ENCODE measurements around the gene KDM4C.
A peak's percentile ranks its signal among the peaks of the same experiment; 100 is the strongest.
"Not testable (repeated sequence)": the region's sequence is repeated elsewhere in the genome, so short reads cannot be mapped to it uniquely, and the experiment has no call there.

KDM4C gene

DNA sequence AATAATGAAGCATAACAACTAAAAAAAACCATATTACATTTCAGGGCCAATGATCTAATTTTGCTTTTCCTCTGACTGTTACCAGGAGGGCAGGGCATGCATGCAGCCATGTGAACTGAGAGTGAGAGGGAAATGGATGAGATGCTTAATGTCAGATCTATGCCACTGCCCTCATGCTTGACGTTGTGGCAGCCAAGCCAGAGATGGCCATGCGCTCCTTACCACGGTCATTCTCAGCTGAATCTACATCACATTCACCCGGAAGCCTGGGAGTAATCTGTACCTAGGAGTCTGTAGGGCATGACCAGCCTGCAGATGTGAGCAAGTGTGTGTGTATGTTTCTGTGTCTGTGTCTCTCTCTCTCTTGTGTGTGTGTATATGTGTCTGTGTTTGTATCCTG, 183.7 kb downstream of the KDM4C start:
- no peak for DNase-seq

DNA sequence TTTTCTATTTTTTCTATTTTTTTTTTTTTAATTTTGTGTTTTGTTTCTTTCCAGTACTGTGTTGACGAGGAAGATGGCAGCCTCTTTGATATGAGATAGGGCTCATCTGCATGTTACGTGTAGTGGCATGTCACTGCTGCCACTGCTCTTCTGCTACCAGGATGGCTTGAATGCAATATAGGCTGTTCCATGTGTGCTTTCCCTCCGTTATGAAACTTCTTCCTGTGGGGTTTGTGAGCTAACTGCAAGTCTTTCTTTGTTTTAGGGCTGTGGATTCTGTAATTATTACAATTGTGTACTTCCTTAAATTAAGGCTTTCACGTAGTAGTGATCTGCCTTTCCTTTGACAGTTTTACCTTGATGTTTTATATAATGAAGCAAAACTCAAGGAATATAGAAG, 184.6 kb downstream of the KDM4C start:
- no peak for DNase-seq

DNA sequence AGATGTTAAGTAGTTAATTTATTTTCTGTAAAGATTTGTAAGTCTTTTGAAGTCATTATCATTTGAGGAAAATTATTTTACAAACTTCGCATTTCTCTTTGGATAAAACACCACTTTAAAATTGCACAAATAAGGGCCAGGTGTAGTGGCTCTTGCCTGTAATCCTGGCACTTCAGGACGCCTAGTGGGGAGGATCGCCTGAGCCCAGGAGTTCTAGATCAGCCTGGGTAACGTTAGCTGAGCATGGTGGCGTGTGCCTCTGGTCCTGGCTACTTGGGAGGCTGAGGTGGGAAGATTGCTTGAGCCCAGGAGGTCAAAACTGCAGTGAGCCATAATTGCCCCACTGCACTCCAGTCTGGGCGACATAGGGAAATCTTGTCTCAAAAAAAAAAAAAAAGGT, 185.5 kb downstream of the KDM4C start:
- DNase-seq, result no peak

DNA sequence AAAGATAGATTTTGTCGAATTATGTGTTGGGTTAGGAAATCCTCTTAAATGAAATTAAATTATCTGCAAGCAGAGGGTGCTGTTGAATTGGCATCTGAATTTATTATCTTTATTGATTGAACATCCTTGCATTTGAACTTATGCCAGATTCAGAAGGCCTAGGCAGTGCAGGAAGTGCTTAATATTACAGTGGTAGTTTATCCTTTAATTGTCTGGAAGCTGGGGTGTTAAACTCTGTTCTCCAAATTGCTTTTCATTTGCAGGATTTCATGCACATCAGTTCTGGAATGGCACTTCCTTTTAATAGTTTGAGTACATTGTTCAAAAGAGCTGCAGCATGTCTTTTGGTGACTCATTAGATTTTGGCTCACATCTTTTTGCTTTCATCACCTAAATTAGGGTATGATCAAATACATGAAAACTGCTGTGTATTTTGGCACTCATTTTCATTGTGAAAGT, 186.3 kb downstream of the KDM4C start:
- peak; percentile 80 to 90 for DNase-seq

DNA sequence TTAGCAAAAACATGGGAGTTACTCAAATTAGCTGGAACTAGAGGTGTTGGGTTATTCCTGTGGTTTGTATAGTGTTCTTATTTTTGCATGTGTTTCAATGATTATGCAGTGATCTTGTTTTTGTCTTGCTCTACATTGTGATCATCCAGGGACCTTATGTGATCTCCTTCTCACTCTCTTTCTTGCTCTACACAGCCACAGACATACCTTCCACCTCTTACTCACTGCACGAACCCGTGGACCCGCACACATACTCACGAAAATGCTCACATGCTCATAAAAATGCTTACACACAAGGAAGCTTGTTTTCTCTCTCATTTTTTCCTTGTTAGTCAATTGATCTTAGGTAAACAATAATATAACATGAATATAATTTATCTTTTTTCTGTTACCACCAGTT, 187.1 kb downstream of the KDM4C start:
- no peak for DNase-seq

DNA sequence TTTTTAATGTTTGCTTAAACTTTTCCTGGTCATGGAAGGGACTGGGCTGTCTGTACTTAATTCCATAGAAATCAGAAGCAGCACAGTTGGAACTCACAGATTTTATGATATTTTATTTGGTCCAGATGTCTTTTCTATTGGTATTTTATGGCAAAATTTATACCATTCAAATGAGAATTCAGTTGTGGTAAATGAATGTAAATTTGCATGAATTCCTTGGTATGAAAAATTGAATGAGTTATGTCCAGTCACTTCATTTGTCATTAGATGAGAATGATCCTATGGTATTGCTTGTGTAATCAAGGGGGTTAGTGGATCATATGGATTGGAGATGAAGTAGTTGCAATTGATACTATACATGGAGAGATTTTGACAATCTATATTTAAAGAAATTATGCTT, 188.0 kb downstream of the KDM4C start:
- no peak for DNase-seq

DNA sequence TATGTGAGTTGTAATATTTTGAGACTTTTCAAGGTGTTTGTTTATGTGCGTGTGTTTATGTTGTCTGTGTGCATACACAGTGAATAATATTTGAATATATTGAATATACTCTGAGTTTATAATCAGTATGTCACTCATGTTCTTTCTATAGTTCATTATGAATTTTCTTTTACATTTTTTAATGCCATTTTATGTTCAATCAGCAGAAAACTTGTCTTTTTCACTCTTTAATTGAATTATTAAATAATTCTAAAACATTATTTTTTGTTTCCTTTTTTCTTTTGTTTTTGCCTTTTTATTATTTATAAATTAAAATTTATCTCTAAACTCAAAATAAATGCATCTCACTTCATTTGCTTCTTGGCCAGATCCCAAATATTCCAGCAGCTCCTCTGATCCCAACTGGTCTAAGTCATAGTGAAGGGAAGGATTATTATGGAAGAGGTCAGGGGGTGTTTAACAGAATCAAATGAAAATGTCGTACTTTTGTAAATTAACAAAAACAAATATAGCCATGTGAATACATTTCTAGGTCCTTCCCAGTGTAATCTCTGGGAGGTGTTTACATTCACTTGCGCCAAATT, 188.9 kb downstream of the KDM4C start:
- peak in 1 of 2 experiments; percentile 27 for DNase-seq

DNA sequence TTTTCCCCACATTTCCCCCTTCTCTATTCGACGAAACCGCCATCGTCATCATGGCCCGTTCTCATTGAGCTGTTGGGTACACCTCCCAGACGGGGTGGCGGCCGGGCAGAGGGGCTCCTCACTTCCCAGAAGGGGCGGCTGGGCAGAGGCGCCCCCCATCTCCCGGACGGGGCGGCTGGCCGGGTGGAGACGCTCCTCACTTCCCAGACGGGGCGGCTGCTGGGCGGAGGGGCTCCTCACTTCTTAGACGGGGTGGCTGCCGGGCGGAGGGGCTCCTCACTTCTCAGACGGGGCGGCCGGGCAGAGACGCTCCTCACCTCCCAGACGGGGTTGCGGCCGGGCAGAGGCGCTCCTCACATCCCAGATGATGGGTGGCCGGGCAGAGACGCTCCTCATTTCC, 191.1 kb downstream of the KDM4C start:
- DNase-seq, result not testable (repeated sequence)

DNA sequence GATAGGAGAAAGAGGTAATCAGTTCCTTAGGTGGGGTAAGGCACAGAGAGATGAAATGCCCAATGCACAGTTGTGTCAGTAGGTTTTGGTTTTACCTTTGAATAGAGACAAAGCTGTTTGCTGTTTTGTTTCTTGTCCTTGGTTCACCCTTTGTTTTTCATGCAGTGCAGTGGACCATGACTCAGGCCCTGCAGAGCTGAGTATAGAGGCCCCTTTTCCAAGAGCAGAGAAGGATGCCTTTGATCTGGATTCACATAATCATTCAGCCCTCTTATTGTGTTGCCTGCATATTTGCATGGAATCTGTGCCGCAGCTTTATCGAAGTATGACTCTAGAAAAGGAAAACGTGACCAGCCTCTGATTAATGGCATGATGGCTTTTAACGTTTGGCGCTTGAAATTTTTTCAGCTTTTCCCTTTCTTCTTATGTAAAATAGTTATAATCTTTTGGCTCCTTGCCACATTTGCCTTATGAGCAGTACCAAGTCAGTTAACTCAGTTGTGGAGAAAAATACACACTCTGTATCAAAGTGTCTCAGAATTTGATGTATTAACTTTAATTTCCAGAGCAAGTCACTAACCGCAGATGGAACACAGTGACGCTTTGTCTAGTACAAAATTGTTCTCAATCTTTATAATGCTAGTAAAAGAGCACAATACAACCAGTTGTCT, 197.6 kb downstream of the KDM4C start:
- no peak for DNase-seq

DNA sequence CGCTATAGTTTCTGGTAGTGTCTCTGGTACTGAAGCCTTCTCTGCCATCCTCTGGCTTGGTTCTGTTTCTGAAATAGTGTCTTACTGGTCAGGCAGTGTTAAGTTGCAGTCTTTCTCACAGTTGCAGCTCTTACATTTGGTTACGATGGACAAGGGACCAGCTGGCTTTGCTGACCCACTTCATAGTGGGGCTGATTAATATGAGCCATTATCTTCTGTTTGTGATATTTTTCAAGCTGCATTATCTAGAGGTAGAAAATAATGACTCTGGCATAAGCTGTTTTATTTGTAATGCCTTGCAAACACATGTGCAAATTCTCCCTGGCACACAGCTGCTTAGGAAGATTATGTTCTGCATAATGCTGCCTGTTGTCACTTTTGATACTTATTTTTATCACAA, 199.1 kb downstream of the KDM4C start:
- no peak for DNase-seq

DNA sequence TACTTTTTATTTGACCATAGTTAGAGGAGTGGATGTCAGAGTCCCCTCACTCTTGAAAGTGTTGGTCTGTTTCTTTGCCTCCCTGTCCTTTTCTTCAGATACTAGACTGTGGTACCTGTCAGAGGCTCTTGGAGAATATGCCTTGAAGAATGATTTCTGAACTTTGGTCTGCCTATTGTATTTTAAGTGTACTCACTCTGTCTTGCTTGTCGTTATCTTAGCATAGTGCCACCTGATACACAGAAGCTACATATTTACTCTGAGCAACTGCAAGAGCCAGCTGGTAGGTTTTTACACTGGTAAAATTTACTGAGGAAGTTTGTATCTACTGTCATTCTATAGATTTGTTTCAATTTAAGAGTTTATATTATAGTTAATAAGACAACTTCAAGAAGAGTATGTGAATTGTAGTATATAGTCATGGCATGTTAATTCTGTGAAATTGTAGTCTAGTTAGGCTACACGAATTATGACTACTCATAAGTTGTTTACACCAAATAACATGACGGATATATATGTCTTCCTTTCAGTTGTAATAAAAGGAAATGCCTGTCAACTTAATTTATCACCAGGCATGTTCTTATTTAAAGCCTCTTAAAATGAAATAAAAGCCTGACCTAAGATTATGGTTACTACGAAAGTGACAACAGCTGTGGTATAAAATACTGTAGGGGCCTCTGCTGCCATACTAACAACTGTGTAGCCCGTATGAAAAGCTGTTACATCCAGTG, 201.7 kb downstream of the KDM4C start:
- no peak for DNase-seq

DNA sequence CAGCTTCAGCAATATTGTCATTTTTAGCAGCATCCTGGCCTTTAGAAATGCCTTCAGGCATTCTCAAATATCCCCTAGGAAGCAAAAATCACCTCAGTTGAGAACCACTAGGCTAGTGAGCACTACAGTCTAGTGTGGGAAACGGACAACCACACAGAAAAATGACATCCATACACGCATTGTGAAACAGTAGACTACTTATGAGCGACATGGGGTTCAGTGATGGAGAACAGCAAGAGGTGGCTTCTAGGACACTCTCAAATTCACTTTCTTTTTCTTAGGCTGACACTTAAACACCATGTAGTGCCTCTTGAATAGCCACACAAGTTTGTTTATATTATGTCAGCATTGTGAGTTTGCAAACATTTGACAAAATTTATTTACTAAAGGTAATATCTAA, 203.0 kb downstream of the KDM4C start:
- no peak for DNase-seq

DNA sequence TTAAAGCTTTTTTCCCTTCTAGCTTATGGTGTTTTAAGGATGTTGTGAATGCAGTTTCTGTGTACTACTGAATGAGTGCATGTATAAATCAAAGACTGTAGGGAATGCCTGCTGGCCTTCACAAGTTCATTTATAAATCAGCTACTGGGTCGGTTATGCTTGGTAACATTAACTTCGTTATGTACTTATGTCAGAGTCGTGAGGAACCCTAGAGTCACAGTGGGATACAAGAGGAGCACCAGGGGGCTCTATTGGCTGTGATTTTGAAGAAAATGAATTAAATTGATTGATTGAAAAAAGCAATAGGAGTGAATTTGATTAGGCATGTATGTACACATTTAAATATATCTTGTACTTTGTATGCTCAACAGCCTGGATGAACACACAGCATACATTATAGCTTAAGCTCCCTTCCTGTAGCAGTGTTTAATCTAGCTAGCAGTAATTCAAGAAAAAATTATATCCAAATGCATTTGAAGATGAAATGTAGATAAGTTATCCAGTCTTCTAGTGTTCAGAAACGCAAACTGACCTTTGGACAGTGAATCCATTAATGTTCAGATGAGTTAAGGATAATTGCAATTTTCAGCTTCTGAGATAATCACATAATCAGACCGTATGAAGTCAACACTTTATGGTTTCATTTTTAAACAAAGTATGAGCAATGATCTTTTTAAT, 204.2 kb downstream of the KDM4C start:
- no peak for DNase-seq

DNA sequence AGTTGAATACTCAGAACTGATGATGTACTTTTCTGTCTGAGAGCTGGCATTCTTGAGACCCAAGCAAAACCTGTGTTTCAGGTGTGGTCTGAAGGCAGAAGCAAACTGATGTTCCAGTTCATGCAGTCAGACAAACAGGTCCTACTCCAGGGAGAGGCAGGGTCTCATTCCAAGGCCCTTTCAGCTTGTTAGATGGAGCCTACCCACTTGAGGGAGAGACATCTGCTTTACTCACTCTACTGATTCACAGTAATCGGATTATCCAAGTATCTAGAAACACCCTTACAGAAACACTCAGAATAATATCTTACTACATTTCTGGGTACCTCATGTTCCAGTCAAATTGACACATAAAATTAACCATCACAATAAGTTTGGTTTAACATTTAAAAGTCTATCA, 207.8 kb downstream of the KDM4C start:
- DNase-seq, result no peak

DNA sequence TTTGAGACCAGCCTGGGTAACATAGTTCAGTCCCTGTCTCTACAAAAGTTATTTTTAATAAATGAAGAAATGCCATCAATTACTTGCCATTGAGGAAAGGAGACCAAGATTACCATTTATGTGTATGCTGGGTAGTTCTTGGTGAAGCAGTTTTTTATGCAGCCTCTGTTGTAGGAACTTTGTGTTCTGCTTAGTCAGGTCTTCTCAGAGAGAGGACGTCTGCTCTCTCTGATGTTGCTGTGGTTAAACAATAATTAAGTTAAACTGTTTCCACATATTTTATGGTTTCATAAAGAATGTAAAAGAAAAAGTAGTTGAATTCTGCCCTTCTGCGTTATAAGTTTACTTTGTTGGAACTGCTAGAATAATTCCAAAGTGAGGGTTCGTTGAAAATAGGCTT, 210.5 kb downstream of the KDM4C start:
- DNase-seq, result no peak

DNA sequence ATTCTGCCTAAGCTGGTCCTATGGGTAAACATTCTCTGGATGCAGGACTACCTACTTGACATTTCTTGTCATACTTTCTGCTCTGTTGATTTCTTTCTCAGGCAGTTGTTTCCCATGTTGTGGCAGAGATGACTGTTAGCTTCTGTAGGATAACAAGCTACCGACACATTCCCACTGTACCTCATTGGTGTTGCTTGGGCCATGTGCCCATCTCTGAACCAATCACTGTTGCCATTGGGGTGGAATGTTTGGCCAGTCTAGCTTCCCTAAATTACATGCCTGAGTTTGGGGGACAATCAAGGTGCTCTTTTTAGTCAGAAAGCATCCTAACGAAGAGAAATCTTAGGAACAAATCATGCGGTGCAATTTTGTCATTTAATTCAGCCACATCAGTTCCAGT, 212.0 kb downstream of the KDM4C start:
- no peak for DNase-seq

DNA sequence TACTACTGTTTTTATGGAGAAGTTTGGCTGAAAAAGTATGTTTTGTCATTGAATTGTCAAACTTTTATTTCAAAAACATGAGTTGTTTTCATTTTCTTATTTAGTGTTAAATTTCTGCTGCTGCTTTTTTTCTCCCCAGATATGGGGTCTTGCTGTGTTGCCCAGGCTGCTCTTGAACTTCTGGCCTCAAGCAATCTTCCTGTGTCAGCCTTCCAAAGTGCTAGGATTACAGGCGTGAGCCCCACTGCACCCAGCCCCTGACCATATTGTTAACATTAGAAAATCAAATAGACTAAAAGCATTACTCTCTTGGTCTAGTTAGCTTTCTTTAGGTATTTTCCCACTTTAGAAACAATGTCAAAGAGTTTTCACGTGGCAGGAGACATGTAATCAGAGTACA, 215.3 kb downstream of the KDM4C start:
- DNase-seq, result no peak

DNA sequence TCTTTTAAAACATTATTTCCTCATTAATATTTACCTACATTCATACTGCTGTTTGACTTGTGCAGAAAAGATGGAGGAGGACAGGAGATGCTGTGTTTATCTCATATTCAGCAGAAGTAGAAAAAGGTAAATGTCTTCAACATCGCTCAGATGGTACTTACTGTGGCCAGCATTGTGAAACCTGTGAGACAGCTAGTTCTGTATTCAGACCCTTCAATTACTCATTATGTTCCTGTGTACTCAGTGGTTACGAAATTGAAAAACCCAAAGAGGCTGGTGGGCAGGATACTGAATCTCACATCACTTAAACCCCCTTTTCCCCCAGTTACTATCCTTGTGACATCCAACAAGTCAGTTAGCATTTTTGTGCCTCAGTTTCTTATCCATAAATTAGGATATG, 216.0 kb downstream of the KDM4C start:
- DNase-seq, result no peak

DNA sequence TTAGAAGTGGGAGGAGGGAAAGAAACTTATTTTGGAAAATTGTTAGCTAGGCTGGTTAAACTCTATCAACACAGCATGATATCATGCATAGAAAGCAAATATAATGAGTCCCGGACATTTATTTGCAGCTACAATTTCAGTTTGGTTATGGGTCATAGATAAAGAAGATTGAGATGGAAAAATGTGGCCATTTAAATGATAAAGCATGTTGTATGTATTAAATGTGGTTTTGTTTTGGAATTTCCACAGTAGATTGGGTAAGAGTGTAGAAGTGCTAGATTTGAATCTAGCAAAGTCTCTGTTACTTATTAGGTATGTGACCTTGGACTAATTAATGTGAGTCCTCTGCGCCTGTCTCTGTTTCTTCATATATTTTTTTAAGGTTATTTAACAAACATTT, 217.4 kb downstream of the KDM4C start:
- no peak for DNase-seq

DNA sequence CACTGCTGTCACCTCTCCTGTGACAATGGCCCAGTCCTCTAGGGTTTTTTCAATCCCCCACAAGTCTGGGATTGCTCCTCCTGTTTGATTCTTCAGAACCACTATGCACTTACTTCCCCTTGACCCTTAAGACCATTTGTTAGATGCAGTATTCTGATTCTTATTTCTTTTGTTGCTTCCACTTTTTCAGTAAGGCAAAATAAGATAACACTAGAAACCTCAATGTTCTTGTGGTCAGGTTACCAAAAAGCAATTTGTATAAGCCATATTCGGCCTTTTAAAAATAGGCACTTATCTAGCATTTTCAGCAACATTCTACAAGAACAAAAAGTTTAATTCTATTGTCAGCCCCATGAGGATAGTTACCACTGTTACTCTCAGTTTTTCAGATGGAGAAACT, 220.0 kb downstream of the KDM4C start:
- DNase-seq, result no peak

DNA sequence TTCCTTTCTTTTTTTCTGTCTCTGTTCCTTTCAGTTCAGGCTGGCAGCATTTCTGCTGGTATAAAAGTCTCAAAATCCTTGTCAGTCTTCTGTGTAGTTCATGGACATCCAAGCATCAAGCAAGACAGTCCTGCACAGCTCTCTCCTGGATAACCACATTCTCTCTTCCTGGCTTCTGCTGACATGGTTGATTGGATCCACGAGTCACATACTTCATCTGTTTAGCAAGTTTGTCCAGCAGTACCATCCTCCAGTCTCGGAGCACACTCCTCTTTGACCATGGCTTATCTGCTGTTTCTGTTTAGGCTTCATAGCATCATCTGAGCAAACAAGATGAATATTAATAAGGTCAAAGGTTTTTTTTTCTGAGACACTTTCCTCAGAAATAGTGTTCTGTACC, 220.8 kb downstream of the KDM4C start:
- DNase-seq, result no peak

DNA sequence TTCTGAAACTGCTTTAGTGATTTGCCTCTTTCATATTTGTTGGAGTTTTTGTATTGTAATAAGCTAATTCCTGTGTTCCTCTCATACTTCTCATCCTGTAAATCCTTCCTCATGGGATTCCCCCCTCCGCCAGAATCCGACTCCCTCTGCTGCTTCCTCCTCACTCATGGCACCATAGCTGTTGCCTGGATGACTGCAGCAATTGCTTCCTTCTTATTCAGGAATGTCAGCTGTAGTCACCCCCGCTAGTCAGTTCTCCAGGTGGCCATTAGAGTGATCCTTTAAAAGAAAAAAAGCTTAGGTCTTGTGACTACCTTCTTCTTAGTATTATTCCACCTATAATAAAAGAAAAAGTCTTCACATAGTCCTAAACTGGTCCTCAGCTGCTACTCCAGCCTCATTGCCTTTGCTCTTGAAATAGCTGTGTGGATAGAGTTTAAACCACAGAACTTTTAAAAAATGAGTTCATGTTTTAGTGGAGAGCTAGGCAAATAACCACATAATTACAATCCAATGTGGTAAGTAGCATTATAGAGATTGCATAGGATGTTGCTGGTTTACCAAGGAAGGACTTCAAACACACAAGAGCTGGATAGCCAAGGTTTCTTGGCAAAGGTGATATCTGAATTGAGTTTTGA, 227.3 kb downstream of the KDM4C start:
- DNase-seq, result no peak

DNA sequence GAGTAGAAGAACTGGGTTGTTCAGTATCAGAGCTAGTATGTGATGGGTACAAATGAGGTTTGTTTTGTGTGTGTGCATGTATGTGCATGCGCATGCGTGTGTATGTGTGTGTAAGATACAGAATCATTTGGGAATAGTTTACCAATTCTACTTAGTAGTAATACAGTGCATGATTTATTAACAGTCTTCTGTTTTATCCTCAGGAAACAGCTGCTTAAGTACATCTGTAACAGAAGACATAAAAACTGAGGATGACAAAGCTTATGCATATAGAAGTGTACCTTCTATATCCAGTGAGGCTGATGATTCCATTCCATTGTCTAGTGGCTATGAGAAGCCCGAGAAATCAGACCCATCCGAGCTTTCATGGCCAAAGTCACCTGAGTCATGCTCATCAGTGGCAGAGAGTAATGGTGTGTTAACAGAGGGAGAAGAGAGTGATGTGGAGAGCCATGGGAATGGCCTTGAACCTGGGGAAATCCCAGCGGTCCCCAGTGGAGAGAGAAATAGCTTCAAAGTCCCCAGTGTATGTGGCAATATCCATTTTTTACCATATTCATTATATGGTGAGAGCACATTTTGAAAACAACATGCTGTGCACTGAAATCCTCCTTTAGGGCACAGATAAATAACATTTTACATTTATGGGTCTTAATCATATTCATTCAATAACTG, 228.5 kb downstream of the KDM4C start:
- no peak for DNase-seq

All from NCI-H446 (cell line).